ENCODE data around the gene RNF213.

Gene RNF213

GRCh38 chr17:80346498-80347275 lies 86.0 kb downstream of the RNF213 start:
- in situ Hi-C loops (cut with HindIII; ENCODE audit: low sequenced_read_pairs), result no loop called here

DNA sequence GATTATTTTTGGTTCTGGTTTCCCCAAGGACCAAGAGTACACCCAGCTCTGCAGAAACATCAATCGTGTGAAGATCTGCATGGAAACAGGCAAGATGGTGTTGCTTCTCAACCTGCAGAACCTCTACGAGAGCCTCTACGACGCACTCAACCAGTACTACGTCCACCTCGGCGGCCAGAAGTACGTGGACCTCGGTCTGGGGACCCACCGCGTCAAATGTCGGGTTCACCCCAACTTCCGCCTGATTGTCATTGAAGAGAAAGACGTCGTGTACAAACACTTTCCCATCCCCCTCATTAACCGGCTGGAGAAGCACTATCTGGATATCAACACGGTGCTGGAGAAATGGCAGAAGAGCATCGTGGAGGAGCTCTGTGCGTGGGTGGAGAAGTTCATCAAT lies 86.9 kb downstream of the RNF213 start:
- in situ Hi-C loops (cut with HindIII; ENCODE audit: low sequenced_read_pairs), result no loop called here

DNA sequence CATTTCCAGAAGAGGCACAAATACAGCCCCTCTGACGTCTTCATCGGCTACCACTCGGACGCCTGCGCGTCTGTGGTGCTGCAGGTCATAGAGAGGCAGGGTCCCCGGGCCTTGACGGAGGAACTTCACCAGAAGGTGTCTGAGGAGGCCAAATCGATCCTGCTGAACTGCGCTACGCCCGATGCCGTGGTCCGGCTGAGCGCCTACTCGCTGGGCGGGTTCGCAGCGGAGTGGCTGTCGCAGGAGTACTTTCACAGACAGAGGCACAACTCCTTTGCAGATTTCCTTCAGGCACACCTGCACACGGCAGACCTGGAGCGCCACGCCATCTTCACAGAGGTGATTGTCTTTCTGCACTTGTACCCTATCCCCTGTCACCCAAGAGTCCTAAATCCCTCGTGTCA lies 87.3 kb downstream of the RNF213 start:
- in situ Hi-C loops (cut with HindIII; ENCODE audit: low sequenced_read_pairs), result no loop called here

GRCh38 chr17:80348551-80349150 lies 88.0 kb downstream of the RNF213 start:
- in situ Hi-C loops (cut with HindIII; ENCODE audit: low sequenced_read_pairs), result no loop called here

DNA sequence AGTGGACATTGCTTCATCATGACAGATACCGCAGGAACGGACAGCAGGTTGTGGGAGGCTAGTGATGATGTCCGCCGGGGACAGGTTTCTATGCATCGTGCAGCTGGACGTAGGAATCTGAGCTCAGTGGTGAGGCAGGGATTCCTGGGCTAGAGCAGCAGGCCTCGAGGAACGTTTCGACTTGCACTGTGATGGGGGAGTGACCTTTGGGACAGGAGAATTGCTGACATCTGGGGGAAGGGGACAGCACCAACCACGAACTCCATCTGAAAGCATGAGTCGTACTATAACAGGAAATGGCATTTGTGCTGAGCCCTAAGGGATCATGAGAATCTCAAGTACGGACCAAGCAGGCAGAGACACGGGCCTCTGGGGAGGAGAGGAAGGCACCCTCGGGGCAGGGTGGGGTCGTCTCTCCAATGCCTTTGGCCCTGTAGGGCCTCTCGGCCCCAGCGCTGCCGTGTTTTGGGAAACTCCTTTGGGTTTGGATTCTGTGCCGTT lies 88.5 kb downstream of the RNF213 start:
- in situ Hi-C loops (cut with HindIII; ENCODE audit: low sequenced_read_pairs), result no loop called here

DNA sequence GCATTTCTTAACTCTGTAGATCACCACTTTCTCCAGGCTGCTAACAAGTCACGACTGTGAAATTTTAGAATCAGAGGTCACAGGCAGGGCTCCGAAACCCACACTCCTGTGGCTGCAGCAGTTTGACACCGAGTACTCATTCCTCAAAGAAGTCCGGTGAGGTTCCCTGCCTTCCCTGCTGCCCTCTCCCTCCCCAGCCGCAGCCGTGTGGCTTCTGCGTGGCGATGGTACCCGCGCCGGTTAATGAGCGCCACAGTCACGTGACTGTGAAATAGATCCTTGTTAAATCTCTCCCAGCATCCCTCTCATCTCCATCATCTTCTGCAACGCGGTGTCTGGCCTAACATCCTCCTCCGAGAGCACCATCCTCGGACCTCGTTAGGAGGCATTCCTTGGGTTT lies 89.1 kb downstream of the RNF213 start:
- in situ Hi-C loops (cut with HindIII; ENCODE audit: low sequenced_read_pairs), result no loop called here

DNA sequence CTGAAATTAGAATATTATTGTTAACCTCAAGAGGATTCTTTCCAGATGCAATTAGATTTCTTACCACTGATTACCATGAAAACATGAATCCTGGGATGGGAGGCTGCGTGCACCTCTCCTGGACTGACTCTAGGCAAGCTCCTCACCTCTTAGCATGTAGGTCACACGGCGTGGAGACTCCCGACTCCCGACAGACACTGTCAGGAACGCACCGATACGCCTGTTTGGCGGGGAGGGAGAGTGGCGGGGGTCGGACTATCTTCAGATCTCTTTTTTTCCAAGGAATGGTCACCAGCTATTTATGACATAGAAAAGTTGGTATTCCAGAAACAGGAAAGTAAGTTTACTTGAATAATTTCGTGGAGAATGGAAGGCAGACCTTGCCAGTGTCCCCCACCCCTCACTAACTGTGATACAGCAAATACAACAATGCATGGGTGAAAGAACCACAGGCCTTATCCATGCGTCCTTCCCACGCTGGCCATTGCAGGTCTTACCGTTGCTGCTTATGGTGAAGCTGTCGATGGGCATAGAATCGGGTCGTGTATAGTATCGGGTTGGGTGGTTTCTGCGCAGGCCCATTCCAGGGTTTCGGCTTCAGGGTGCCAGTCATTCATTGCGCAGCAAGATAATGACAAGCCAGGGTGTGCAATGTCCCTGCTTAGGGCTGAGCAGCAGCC lies 91.7 kb downstream of the RNF213 start:
- in situ Hi-C loops (cut with HindIII; ENCODE audit: low sequenced_read_pairs), result no loop called here

DNA sequence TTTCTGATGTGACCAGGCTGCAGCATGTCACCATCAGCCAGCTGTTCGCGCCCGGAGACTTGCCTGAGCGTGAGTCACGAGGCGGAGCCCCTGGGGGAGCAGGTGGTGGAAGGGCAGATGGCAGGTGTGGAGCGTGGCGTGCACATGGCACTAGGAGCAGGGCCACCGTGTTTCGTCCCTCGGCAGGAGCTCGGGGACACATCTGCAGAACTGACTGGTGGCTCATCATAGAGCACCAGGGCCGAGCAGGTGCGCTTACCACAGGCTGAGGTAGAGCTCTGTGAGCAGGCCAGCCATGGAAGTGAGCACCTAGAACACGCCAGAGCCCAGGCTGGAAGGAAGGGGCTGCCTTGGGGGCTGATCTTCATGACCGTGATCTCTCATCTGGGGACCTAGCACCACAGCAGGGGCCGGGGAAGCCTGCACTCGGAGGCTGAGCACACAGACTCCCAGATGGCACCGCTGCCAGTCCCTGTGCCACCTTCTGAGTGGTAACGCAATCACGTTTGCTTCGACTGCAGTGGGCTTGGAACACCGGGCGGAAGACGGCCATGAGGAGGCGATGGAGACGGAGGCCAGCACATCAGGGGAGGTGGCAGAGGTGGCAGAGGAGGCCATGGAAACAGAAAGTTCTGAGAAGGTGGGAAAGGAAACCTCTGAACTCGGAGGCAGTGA lies 92.5 kb downstream of the RNF213 start:
- in situ Hi-C loops (cut with HindIII; ENCODE audit: low sequenced_read_pairs), result no loop called here

DNA sequence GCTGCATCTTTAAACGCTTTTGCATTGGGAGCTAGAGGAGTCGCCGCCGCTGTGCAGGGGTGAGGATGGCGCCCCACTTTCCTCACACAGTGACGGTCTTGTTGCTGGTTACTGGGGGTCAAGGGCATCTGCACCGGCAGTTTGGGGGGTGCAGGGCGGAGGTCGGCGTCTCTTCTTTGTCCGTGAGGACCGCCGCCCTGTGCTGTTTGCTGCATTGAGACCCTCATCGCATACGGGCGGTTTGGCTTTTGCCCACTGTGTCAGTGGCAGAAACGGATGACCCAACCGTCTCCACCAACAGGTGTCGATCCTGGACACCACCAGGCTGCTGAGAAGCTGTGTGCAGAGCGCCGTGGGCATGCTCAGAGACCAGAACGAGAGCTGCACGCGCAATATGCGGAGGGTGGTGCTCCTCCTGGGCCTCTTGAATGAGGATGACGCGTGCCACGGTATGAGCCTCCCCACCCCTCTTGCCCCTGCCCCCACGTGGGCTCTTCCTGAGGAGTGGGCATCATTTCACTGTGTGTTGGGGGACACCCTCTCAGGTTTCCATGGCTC lies 93.1 kb downstream of the RNF213 start:
- in situ Hi-C loops (cut with HindIII; ENCODE audit: low sequenced_read_pairs), result no loop called here

DNA sequence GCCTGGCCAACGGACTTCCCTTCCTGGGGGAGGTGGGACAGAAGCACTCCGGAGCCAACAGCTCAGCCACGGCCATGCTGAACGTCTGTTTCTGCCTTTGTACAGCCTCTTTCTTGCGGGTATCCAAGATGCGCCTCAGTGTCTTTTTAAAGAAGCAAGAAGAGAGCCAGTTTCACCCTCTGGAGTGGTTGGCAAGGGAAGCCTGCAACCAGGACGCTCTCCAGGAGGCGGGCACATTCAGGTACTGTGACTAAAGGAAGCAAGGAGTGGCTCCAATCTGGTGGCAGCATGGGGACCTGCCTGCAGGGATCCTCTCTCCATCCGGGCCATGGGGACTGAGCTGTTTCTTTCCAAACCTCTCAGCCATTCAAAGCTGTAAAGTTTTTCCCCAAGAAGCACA lies 93.7 kb downstream of the RNF213 start:
- in situ Hi-C loops (cut with HindIII; ENCODE audit: low sequenced_read_pairs), result no loop called here

GRCh38 chr17:80356231-80356856 lies 95.7 kb downstream of the RNF213 start:
- in situ Hi-C loops (cut with HindIII; ENCODE audit: low sequenced_read_pairs), result no loop called here

DNA sequence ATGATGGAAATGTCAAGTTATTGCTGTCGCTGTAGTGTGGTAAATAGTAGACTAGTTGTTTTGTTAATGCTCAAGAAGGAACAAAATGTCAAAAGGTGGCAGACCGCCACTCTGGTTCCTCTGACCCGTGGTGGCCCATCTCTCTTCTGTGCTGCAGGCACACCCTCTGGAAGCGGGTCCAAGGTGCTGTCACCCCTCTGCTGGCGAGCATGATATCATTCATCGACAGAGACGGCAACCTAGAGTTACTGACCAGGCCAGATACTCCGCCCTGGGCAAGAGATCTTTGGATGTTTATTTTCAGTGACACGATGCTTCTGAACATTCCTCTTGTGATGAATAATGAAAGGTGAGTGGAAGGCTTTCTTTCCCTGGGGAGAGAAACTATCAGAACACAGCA lies 97.5 kb downstream of the RNF213 start:
- in situ Hi-C loops (cut with HindIII; ENCODE audit: low sequenced_read_pairs), result no loop called here

GRCh38 chr17:80358861-80359260 lies 98.2 kb downstream of the RNF213 start:
- in situ Hi-C loops (cut with HindIII; ENCODE audit: low sequenced_read_pairs), result no loop called here

DNA sequence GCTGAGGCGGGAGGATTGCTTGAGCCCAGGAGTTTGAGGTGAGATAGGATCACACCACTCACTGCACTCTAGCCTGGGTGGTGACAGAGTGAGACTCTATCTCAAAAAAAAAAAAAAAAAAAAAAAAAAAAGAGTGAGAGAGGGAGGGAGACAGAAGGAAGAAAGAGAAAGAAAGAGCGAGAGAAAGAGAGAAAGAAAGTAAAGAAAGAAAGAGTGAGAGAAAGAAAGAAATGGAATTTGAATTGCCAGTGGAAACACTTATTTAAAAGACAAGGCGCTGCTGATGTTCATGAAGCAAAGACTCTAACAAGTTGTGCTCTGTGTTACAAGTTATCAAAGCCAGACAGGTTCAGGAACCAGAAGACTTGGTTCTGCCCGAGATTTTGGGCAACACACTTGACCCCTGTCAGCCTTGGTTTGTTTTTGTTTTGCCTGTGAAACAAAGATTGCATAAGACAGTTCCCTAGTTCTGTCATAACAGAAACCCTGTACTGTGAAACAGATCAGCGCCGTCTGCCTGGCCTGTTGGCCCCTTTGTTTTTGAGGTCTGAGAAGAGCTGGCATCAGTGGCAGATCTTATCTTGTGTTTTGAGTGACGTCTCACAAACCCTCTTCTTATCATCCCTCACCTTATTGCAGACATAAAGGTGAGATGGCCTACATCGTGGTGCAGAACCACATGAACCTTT lies 98.9 kb downstream of the RNF213 start:
- in situ Hi-C loops (cut with HindIII; ENCODE audit: low sequenced_read_pairs), result no loop called here

GRCh38 chr17:80360396-80360795 lies 99.7 kb downstream of the RNF213 start:
- in situ Hi-C loops (cut with HindIII; ENCODE audit: low sequenced_read_pairs), result no loop called here

GRCh38 chr17:80361495-80362220 lies 101.0 kb downstream of the RNF213 start:
- in situ Hi-C loops (cut with HindIII; ENCODE audit: low sequenced_read_pairs), result no loop called here

GRCh38 chr17:80362428-80363119 lies 101.9 kb downstream of the RNF213 start:
- in situ Hi-C loops (cut with HindIII; ENCODE audit: low sequenced_read_pairs), result no loop called here

DNA sequence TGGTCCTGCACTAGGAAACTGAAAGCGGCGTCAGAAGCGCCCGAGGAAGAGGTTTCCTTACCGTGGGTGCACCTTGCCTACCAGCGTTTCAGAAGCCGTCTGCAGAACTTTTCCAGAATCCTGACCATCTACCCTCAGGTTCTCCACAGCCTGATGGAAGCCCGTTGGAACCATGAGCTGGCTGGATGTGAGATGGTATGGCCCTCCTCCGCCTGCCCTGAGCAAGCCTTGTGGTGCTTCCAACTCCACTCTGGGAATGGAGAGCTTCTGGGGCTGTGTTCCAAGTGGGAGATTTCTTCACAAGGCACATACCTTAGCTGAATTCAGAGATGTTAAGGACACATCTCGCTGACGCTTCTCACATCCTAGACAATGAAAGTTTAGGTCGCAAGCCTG lies 102.5 kb downstream of the RNF213 start:
- in situ Hi-C loops (cut with HindIII; ENCODE audit: low sequenced_read_pairs), result no loop called here
